SK-N-SH (cell line): Measurements from ENCODE around the gene BRWD1. TPM values are rescaled to one million over a fixed set of nuclear protein-coding genes. Genes with fewer than 3 reads are reported as not detected.

ENCODE experiments used
- CTCF ChIA-PET: fragments of 300-600, 350-600 bp; formaldehyde crosslinking; extraction: SDS; loops from one replicate; lab custom pipeline; 2021; lab: Yijun Ruan, JAX
- POLR2A ChIA-PET: fragments of 350-600 bp; sonication (Branson Sonifier 250); formaldehyde crosslinking; extraction: SDS; loops from one replicate; lab custom pipeline; 2020; ENCODE audit warnings: antibody characterized with exemption, inconsistent platforms; lab: Yijun Ruan, JAX
- DNase-seq: peaks from one replicate; pipeline ENCODE4 v3.0.0; 2012
- H2AFZ ChIP-seq: fragments of 200-600 bp; sonication (generic); 2 replicates; pipeline ENCODE4 v1.8.1; 2016; ENCODE audit warnings: antibody characterized with exemption, mild to moderate bottlenecking, low read depth
- H3F3A ChIP-seq: fragments of 200-600 bp; sonication (generic); replicated peaks from 2 replicates; pipeline ENCODE3; 2016; ENCODE audit warnings: antibody characterized with exemption, mild to moderate bottlenecking; ENCODE audit not compliant: insufficient read depth
- H3K27ac ChIP-seq, 2 experiments: fragments of 200-500 bp in 1 of 2; fragments of 200-600 bp in 1 of 2; sonication (Bioruptor generic) in 1 of 2; sonication (generic), shearing (Covaris generic) in 1 of 2; 2 replicates each; pipeline versions ENCODE4 v1.5.1 to v1.6.1; 2014 to 2016; ENCODE audit warnings: low read depth in 2 of 2, inconsistent platforms in 1 of 2, low read length in 1 of 2, mild to moderate bottlenecking in 1 of 2, mixed read lengths in 1 of 2
- H3K27me3 ChIP-seq: fragments of 200-600 bp; sonication (generic), shearing (Covaris generic); 2 replicates; pipeline ENCODE4 v1.6.1; 2016; ENCODE audit warnings: mixed run types; ENCODE audit not compliant: insufficient read depth
- H3K36me3 ChIP-seq, 2 experiments: fragments of 200-500 bp in 1 of 2; fragments of 200-600 bp in 1 of 2; sonication (Bioruptor generic) in 1 of 2; sonication (generic) in 1 of 2; replicated peaks in 1 of 2; 2 replicates each; pipeline versions ENCODE3 to v1.5.1; 2014 to 2016; ENCODE audit warnings: low read length in 1 of 2, mild to moderate bottlenecking in 1 of 2; ENCODE audit not compliant: insufficient read depth in 2 of 2, control insufficient read depth in 1 of 2
- H3K4me1 ChIP-seq, 2 experiments: fragments of 200-500 bp in 1 of 2; fragments of 200-600 bp in 1 of 2; sonication (Bioruptor generic) in 1 of 2; sonication (generic), shearing (Covaris generic) in 1 of 2; 2 replicates each; pipeline versions ENCODE4 v1.5.1 to v1.6.1; 2014 to 2016; ENCODE audit warnings: low read depth in 1 of 2, low read length in 1 of 2, mixed run types in 1 of 2; ENCODE audit not compliant: insufficient read depth in 2 of 2, control insufficient read depth in 1 of 2
- H3K4me2 ChIP-seq: fragments of 200-600 bp; sonication (generic), shearing (Covaris generic); 2 replicates; pipeline ENCODE4 v1.6.1; 2017; ENCODE audit warnings: mixed run types
- H3K4me3 ChIP-seq, 2 experiments: fragments of 200-500 bp in 1 of 2; fragments of 200-600 bp in 1 of 2; sonication (Bioruptor generic) in 1 of 2; sonication (generic), shearing (Covaris generic) in 1 of 2; 2 replicates each; pipeline versions ENCODE4 v1.5.1 to v1.8.1; 2014 to 2016; ENCODE audit warnings: low read depth in 2 of 2, inconsistent platforms in 1 of 2, low read length in 1 of 2, mild to moderate bottlenecking in 1 of 2, mixed read lengths in 1 of 2, moderate library complexity in 1 of 2
- H3K79me2 ChIP-seq: fragments of 200-600 bp; sonication (generic); 2 replicates; pipeline ENCODE4 v1.8.1; 2017; ENCODE audit warnings: mild to moderate bottlenecking; ENCODE audit not compliant: insufficient read depth
- H3K9ac ChIP-seq: fragments of 200-600 bp; sonication (generic); 2 replicates; pipeline ENCODE4 v1.6.1; 2017; ENCODE audit warnings: mixed run types
- H3K9me2 ChIP-seq: fragments of 200-600 bp; sonication (generic); 2 replicates; pipeline ENCODE4 v1.6.1; 2017; ENCODE audit warnings: mixed run types
- H3K9me3 ChIP-seq: fragments of 200-600 bp; sonication (generic); 2 replicates; pipeline ENCODE4 v1.6.1; 2017; ENCODE audit warnings: mixed run types, mild to moderate bottlenecking, moderate library complexity
- H4K20me1 ChIP-seq: fragments of 200-600 bp; sonication (generic); 2 replicates; pipeline ENCODE4 v1.6.1; 2017; ENCODE audit warnings: mild to moderate bottlenecking, mixed run types; ENCODE audit not compliant: insufficient read depth
- CHD2 ChIP-seq: fragments of 150-350 bp; IDR thresholded peaks from 2 replicates; pipeline ENCODE4 v1.6.1; 2018; ENCODE audit warnings: low read length; ENCODE audit not compliant: partially characterized antibody
- GABPA ChIP-seq: IDR thresholded peaks from 2 replicates; pipeline ENCODE4 v1.4.0; 2012; ENCODE audit warnings: low read depth, mild to moderate bottlenecking
- GATA2 ChIP-seq: sonication (generic); formaldehyde crosslinking; IDR thresholded peaks from 2 replicates; pipeline ENCODE4 v1.5.0; 2020; ENCODE audit warnings: mild to moderate bottlenecking, missing genetic modification reagents
- MEF2A ChIP-seq: IDR thresholded peaks from 2 replicates; pipeline ENCODE4 v1.4.0; 2012; ENCODE audit warnings: low read depth, borderline replicate concordance
- MXI1 ChIP-seq: IDR thresholded peaks from 2 replicates; pipeline ENCODE4 v1.6.1; 2012; ENCODE audit warnings: mild to moderate bottlenecking, low read depth, low read length, improper control_type of control experiment
- NFIC ChIP-seq: IDR thresholded peaks from 2 replicates; pipeline ENCODE4 v1.4.0; 2012; ENCODE audit warnings: borderline replicate concordance
- NRF1 ChIP-seq: IDR thresholded peaks from 2 replicates; pipeline ENCODE4 v1.6.1; 2012; ENCODE audit warnings: low read depth, mild to moderate bottlenecking, low read length
- POLR2AphosphoS5 ChIP-seq: IDR thresholded peaks from 2 replicates; pipeline ENCODE4 v1.6.1; 2012; ENCODE audit warnings: low read depth, low read length
- RAD21 ChIP-seq: IDR thresholded peaks from 2 replicates; pipeline ENCODE4 v1.6.1; 2012; ENCODE audit warnings: mild to moderate bottlenecking, low read length
- RCOR1 ChIP-seq: fragments of 150-350 bp; IDR thresholded peaks from 2 replicates; pipeline ENCODE4 v1.6.1; 2017; ENCODE audit warnings: antibody characterized with exemption, low read length
- SIN3A ChIP-seq: IDR thresholded peaks from 2 replicates; pipeline ENCODE4 v1.6.1; 2012; ENCODE audit warnings: low read depth, mild to moderate bottlenecking, low read length, moderate library complexity, borderline replicate concordance
- TAF1 ChIP-seq: IDR thresholded peaks from 2 replicates; pipeline ENCODE4 v1.6.1; 2012; ENCODE audit warnings: low read depth, mild to moderate bottlenecking, low read length, moderate library complexity, borderline replicate concordance
- TCF12 ChIP-seq: IDR thresholded peaks from 2 replicates; pipeline ENCODE4 v1.4.0; 2012
- TEAD4 ChIP-seq: IDR thresholded peaks from 2 replicates; pipeline ENCODE4 v1.4.0; 2012; ENCODE audit warnings: mild to moderate bottlenecking, borderline replicate concordance; ENCODE audit not compliant: insufficient read depth
- USF2 ChIP-seq: fragments of 150-350 bp; IDR thresholded peaks from 2 replicates; pipeline ENCODE4 v1.6.1; 2017; ENCODE audit warnings: antibody characterized with exemption, low read length, low read depth, borderline replicate concordance
- YY1 ChIP-seq: IDR thresholded peaks from 2 replicates; pipeline ENCODE4 v1.4.0; 2012; ENCODE audit warnings: low read depth, mild to moderate bottlenecking
- ZBTB33 ChIP-seq: IDR thresholded peaks from 2 replicates; pipeline ENCODE4 v1.4.0; 2012; ENCODE audit warnings: low read depth, borderline replicate concordance
- WGBS: methylation state at CpG from one replicate; pipeline ENCODE4 v1.1.6; 2017; ENCODE audit warnings: low lambda C conversion rate; 5-methylcytosine and 5-hydroxymethylcytosine counted together
- polyA plus RNA-seq, 3 experiments: library from polyadenylated mRNA; depleted of rRNA; stranded (reverse); fragments of >200 nt; gene quantifications; 2 replicates each; pipeline ENCODE4 v1.2.3, GENCODE V29; 2012
- TF ChIP-seq, protein P1 (sequence below): IDR thresholded peaks from 2 replicates; pipeline ENCODE4 v1.4.0; 2012; ENCODE audit warnings: low read depth
- TF ChIP-seq, protein P2 (sequence below): IDR thresholded peaks from 2 replicates; pipeline ENCODE4 v1.4.0; 2012; ENCODE audit warnings: low read depth, borderline replicate concordance

The BRWD1 gene
- polyA plus RNA-seq, 1 of the 3 experiments (the other 2 are of a cell fraction) = 7.9 TPM

DNA sequence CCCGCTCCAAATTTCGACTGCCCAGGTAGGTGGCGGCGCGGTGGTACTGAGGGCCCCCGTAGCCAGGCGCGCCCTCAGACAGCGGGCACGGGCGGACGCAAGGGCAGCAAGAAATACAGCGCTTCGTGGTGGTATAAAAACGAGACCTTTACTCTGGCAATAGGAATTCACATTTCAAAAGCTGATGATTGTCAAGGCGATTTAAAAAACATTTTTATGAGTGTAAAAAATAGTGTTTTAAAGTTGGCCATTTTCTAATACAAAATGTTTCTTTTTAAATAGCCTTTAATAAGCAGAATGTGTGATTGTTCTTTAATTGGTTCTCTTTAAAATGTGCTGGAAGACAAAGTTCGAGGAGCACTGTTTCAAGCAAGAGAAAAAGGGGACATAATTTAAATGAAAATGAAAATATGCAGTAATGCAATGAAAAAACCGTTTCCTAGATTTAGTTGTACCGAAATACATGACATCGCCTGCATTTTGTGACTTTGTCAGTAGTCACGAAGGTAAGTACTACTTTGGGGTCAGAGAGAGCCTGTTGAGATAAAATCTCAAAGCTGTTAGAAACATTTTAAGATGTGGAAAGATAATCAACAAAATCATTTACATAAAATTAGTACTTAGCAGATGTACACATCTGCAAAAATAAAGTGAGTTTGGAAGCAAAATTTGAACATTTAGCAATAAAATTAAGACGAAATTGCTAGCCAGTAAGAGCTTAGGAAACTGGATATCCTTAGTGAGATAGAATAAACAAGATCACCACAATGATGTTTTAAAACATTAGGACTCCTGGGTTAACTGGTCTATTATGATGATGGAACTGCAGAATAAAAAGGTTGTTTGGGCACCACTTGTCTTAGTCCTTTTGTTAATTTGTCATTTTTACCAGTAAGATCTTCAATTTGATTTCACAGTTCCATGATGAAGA, 129.1 kb downstream of the BRWD1 start:
- Histone ChIP-seq H3K4me1 (peaks cover 4 to 11% of the 10 kb centered on the region in 2 experiments; a peak in 3 of 4 replicates), H3F3A (peaks cover 12% of the 10 kb centered on the region), H3K27ac (peak overlapping the region; percentile 76 to 87), H3K9ac (peak overlapping the region; percentile 93), H3K27me3 (no peaks in the 10 kb centered on the region), H2AFZ (peak overlapping the region; percentile 20; the same call in 1 of the 2 replicates), H3K9me3 (no peaks in the 10 kb centered on the region), H3K36me3 (peaks cover 18 to 21% of the 10 kb centered on the region in 2 experiments), H3K4me3 (peak overlapping the region; percentile 75 to 93), H4K20me1 (no peaks in the 10 kb centered on the region), H3K79me2 (peaks cover 29% of the 10 kb centered on the region), H3K9me2 (no peaks in the 10 kb centered on the region), H3K4me2 (peak overlapping the region; percentile 90)
- DNase-seq = no peak
- WGBS = 4% methylated on average over 22 of the region's 22 CpGs
- TF ChIP-seq MXI1 (0 out of 2 replicates have a peak, but pooled peaks have one; percentile 17), TAF1 (no peak)
- POLR2A ChIA-PET = interaction anchor here (1.1 to 1.4 kb wide), 4 partner anchors 11 to 203 kb away, joined by 3 to 10 read pairs (median 4); partner anchors contain the start of gene HMGN1
- CTCF ChIA-PET = interaction anchor here (0.6 to 2.9 kb wide), 4 partner anchors 25 to 679 kb away, joined by 3 to 9 read pairs (median 3); partner anchors contain the start of gene BRWD1

GRCh38 chr21:39183272-39184049, 130.0 kb downstream of the BRWD1 start, which contains the start of gene PSMG1:
TSS of gene PSMG1 (minus strand) at chr21:39183451. CDS start at chr21:39183385, 66 bp downstream.
- peak within 1 kb of the TSS; percentile 75 to 93 for H3K4me3 ChIP-seq
- H3K4me2 ChIP-seq = peak within 1 kb of the TSS; percentile 90
- peak within 1 kb of the TSS; percentile 77; the same call in 1 of the 2 replicates for H2AFZ ChIP-seq
- H3K27me3 ChIP-seq = no peaks in the 10 kb centered on the region
- POLR2A ChIA-PET = interaction anchor here (0.8 to 1.4 kb wide), 7 partner anchors 10 to 204 kb away, joined by 3 to 10 read pairs (median 3); partner anchors contain the start of gene HMGN1
- no peaks in the 10 kb centered on the region for H3K9me3 ChIP-seq
- DNase-seq = peak; percentile 94
- peaks cover 0 to 11% of the 10 kb centered on the region in 2 experiments; a peak in 3 of 4 replicates for H3K4me1 ChIP-seq
- H3K27ac ChIP-seq = peak within 1 kb of the TSS; percentile 76 to 87
- H3K79me2 ChIP-seq = peaks cover 37% of the 10 kb centered on the region
- no peak for TF ChIP-seq TCF12
- TF ChIP-seq RCOR1 = no peak
- TF ChIP-seq GATA2 = no peak
- TF ChIP-seq TEAD4 = no peak
- TF ChIP-seq USF2 = 0 out of 2 replicates have a peak, but pooled peaks have one; percentile 9
- peak; percentile 88 for TF ChIP-seq MXI1
- peak; percentile 66 for TF ChIP-seq POLR2AphosphoS5
- TF ChIP-seq GABPA = peak; percentile 49
- TF ChIP-seq CHD2 = peak; percentile 93
- TF ChIP-seq TAF1 = peak; percentile 69; the same call in 1 of the 2 replicates
- TF ChIP-seq, protein P1, sequence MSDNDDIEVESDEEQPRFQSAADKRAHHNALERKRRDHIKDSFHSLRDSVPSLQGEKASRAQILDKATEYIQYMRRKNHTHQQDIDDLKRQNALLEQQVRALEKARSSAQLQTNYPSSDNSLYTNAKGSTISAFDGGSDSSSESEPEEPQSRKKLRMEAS = no peak
- peak; percentile 64 for TF ChIP-seq NRF1
- TF ChIP-seq NFIC = no peak
- no peak for TF ChIP-seq RAD21
- TF ChIP-seq SIN3A = peak; percentile 88; the same call in 1 of the 2 replicates
- TF ChIP-seq, protein P2, sequence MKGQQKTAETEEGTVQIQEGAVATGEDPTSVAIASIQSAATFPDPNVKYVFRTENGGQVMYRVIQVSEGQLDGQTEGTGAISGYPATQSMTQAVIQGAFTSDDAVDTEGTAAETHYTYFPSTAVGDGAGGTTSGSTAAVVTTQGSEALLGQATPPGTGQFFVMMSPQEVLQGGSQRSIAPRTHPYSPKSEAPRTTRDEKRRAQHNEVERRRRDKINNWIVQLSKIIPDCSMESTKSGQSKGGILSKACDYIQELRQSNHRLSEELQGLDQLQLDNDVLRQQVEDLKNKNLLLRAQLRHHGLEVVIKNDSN = peak; percentile 56; the same call in 1 of the 2 replicates
- peak; percentile 71 for TF ChIP-seq YY1
- peak; percentile 88; the same call in 1 of the 2 replicates for TF ChIP-seq ZBTB33
- TF ChIP-seq MEF2A = no peak
- CTCF ChIA-PET = interaction anchor here (0.6 to 2.9 kb wide), 5 partner anchors 17 to 204 kb away, joined by 3 to 9 read pairs (median 3); partner anchors contain the start of gene BRWD1
- H4K20me1 ChIP-seq = no peaks in the 10 kb centered on the region
- H3K36me3 ChIP-seq = peaks cover 16 to 26% of the 10 kb centered on the region in 2 experiments
- no peaks in the 10 kb centered on the region for H3K9me2 ChIP-seq
- H3K9ac ChIP-seq = peak within 1 kb of the TSS; percentile 93
- H3F3A ChIP-seq = peaks cover 8% of the 10 kb centered on the region
- 0% methylated on average over 33 of the region's 76 CpGs for WGBS
